ENCODE results near the gene CLIP2.
"Not testable (repeated sequence)": the region's sequence is repeated elsewhere in the genome, so short reads cannot be mapped to it uniquely, and the experiment has no call there.

The CLIP2 gene

GRCh38 chr7:74289018-74289658 is at the start of gene CLIP2:
Gene CLIP2 (plus strand): TSS chr7:74289407. CDS start chr7:74317547, 28,140 bp downstream.
- DNase-seq (ENCODE audit: low read depth in 2 of 2), result peak; percentile 39 to 64

DNA sequence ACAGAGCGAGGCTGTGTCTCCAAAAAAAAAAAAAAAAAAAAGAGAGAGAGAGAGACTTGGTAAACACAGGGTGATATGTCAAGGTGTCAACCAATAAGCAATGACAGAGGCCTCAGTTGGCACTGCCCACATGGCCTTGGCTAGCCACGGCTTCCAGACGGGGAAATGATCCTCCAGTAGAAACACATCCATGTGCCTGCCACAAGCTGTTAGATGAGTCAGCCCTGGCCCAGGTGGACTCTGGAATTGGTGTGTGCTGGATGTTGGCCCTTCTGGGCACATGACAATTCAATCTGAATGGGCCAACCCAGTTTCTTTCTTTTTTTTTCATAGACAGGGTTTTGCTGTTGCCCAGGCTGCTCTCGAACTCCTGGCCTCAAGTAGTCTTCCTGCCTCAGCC is 48.7 kb upstream of the CLIP2 start:
- no peak for DNase-seq (ENCODE audit: low read depth in 2 of 2)

- no peak for DNase-seq (ENCODE audit: low read depth in 2 of 2)
Measured at GRCh38 chr7:74242122-74242443, 47.1 kb upstream of the CLIP2 start.

GRCh38 chr7:74246497-74246896 is 42.7 kb upstream of the CLIP2 start:
- no peak for DNase-seq (ENCODE audit: low read depth in 2 of 2)

GRCh38 chr7:74248156-74248555 is 41.1 kb upstream of the CLIP2 start:
- no peak for DNase-seq (ENCODE audit: low read depth in 2 of 2)

- DNase-seq (ENCODE audit: low read depth in 2 of 2), result not testable (repeated sequence)
Measured at GRCh38 chr7:74249058-74249457, 40.1 kb upstream of the CLIP2 start.

- DNase-seq (ENCODE audit: low read depth in 2 of 2), result no peak
Measured at GRCh38 chr7:74252893-74253292, 36.3 kb upstream of the CLIP2 start.

DNA sequence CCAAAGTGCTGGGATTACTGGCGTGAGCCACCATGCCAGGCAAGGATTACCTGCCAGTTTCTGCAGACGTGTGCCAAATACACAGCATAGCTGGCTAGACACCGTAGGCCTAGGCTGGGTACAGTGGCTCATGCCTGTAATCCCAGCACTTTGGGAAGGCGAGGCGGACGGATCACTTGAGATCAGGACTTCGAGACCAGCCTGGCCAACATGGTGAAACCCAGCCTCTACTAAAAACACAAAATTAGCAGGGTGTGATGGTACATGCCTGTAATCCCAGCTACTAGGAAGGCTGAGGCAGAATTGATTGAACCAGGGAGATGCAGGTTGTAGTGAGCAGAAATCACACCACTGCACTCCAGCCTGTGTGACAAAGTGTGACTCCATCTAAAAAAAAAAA is 35.9 kb upstream of the CLIP2 start:
- DNase-seq (ENCODE audit: low read depth in 2 of 2), result no peak

DNA sequence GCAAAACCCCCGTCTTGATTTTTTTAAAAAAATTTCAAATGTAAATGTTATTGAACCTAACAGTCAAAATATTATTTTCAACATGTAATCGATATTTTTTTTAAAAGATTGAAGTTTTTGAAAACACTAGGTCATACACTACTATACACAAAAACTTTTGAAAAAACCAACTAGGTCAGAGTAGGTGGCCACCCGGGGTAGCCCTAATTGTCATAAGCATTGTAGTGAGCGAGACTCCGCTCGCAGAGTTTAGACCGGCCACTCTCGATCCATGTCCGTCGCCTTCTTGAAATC is 35.4 kb upstream of the CLIP2 start:
- DNase-seq (ENCODE audit: low read depth in 2 of 2), result no peak

GRCh38 chr7:74254129-74254857 is 34.9 kb upstream of the CLIP2 start, which contains the start of gene RFC2:
Gene RFC2 (minus strand): TSS chr7:74254399. CDS start chr7:74254383, 16 bp downstream.
- peak; percentile 93 to 95 for DNase-seq (ENCODE audit: low read depth in 2 of 2)

DNA sequence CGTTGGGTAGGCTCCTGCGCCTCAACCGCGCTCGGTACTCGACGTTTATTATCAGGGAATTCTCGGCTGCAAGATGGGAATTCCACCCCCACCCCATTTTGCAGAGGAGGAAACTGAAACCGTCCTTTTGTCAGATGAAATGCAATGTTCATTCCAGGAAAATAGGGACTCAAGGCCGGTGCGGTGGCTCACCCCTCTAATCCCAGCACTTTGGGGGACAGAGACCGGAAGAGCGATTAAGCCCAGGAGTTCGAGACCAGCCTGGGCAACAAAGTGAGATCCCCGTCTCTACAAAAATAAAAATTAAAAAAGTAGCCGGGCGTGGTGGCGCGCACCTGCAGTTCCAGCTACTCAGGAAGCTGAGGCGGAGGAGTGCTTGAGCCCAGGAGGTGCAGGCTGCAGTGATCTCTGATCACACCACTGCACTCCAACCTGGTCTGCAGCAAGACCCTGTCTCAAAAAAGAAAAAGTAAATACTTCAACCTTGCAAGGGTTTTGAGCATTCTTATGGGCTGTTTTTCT is 34.3 kb upstream of the CLIP2 start:
- DNase-seq (ENCODE audit: low read depth in 2 of 2), result no peak

GRCh38 chr7:74255461-74255860 is 33.7 kb upstream of the CLIP2 start:
- not testable (repeated sequence) for DNase-seq (ENCODE audit: low read depth in 2 of 2)

DNA sequence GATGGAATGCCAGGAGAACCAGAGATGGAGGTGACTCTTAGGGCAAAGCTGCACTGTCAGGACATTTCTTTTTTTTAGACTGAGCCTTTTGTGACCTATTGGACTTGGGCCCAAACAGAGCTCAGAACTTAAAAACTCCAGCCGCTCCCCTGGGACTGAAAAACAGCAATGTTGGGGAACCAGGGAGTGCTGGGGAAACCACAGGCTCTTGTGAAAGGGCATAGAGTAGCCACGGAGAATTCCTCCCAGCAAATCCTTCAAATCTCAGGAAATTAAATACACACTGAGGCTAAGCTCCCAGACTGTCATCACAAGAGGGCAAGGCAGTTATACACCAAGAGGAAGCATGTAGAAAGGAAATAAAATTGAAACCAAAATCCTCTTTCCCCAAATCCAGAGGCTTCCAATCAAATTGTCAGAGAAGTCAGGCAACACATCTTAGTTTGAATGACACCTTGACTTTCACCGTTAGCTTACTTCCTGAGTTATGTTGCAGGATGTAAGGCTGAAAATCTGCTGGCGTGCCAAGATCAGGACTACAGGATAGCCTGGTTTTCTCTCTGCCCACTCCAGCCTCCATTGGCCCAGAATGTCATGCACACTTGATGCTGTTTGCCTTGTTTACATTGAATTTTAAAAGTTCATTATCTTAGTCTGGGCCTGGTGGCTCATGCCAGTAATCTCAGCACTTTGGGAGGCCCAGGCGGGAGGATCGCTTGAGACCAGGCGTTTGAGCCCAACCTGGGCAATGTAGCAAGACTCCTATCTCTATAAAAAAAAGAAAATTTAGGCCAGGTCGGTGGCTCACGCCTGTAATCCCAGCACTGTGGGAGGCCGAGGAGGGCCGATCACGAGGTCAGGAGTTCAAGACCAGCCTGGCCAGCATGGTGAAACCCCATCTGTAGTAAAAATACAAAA is 32.5 kb upstream of the CLIP2 start:
- DNase-seq (ENCODE audit: low read depth in 2 of 2), result no peak

DNA sequence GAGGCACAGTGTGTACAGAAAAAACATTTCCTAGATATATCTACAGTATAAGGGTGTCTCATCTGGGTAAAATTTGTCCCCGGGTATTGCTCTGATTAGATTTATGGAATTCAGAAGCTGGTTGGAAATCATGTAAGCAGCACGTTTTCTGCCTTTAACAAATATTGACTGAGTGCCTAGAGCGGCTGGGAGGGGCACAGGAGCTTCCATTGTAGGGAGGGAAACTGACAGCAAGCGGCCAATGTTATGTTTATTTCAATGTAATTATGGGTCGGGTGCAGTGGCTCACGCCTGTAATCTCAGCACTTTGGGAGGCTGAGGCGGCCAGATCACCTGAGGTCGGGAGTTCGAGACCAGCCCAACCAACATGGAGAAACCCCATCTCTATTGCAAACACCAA is 30.6 kb upstream of the CLIP2 start:
- DNase-seq (ENCODE audit: low read depth in 2 of 2), result no peak

GRCh38 chr7:74262639-74263398 is 26.4 kb upstream of the CLIP2 start:
- DNase-seq (ENCODE audit: low read depth in 2 of 2), result no peak

DNA sequence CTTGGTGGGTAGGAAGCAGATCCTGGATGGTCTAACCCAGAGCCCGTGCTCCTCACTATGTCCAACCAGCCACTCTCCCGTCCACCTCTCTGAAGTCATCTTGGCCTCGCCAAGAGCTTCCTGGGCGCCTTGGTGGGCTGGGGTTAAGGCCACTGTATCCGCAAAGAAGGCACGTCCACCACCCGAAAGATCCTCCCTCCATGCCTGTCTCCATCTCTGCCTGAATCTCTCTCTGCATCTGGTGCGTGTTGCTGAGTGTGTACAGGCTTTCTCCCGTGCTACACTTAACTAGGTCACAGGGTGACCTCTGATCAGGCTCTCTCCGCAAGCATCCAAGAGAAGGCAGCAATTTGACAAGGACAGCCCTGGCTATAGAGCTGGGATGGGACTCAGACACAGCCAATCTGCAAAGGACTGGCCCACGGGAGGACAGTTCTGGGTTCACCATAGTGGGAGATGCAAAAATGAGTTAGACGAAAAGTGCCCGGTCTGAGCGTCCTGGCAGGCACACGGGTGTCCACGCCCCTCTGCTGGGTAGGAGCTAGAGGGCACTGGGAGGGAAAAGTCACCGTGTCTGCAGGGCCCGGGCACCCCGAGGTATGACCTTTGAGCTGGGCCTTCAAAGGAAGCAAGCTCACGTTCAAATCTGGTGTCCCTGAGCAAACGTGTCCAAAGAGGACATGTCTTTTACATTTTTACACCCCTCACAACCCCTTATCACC is 25.6 kb upstream of the CLIP2 start:
- no peak for DNase-seq (ENCODE audit: low read depth in 2 of 2)

- no peak for DNase-seq (ENCODE audit: low read depth in 2 of 2)
Measured at GRCh38 chr7:74266191-74266963, 22.8 kb upstream of the CLIP2 start.

GRCh38 chr7:74267756-74268565 is 21.2 kb upstream of the CLIP2 start:
- DNase-seq (ENCODE audit: low read depth in 2 of 2), result no peak

DNA sequence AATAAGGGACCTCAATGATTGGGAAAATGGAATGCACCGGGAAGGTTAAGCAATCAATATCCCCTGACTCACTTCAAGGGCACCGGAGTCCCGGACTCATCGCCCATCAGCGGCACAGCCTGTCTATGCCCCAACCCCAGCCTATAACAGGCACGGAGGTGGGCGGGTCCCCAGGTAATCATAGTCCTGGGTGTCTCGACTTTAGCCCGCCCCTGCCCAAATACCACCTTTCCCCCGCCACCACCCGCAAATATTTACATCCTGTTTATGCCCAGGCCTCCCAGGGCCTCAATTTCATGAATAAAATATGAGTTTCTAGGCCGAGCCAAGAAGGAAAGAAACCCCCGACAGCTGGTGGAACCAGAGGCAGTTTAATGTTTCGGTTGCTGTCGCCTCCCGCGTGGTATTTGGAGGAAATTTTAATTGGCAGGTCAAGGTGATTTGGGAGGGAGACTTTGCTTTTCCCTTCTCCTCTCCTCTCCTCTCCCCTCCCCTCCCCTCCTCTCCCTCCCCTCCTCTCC is 19.4 kb upstream of the CLIP2 start:
- DNase-seq (ENCODE audit: low read depth in 2 of 2), result peak in 1 of 2 donors; percentile 37

Measured in stimulated activated CD4-positive, alpha-beta T cell treated with anti-CD3 and anti-CD28 coated beads, Interleukin-15, amount 100 ng/mL, for 48 hours (primary cell).